ENCODE results near the gene TP53RK.
"Not testable (repeated sequence)": the region's sequence is repeated elsewhere in the genome, so short reads cannot be mapped to it uniquely, and the experiment has no call there.

Gene TP53RK

DNA sequence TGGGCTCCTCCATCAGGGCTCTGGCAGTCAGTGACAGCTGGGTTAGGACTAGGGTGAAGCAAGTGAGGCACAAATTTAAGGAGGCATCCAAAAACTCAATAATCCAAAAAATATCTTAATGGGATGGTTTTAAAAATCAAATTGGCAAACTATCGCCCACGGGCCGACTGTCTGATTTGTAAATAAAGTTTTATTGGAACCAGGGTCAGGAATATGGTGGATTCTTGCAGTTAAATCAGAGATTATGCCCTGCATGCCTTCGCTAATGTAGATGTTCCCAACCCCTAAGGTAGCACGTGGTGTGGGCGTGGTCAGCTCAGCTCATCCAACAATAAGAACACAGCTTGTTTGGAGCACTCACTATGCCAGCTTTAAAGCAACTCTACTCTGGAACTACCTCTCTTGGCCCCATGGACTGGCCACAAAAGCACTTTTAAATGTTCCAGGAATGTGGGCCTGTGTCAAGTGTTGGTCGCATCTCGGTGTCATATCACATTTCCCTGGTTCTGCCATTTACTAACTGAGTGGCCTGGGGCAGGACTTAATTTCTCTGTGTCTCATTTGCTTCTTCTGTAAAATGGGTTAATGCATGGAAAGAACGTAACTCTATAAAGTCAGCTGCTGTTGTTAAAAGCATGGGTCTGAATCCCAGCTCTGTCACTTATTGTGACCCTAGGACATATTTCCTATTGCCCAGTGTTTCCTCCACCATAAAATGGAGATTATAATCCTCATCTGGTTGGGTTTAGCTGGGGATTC lies 7.0 kb downstream of the TP53RK start:
- DNase-seq = no peak

DNA sequence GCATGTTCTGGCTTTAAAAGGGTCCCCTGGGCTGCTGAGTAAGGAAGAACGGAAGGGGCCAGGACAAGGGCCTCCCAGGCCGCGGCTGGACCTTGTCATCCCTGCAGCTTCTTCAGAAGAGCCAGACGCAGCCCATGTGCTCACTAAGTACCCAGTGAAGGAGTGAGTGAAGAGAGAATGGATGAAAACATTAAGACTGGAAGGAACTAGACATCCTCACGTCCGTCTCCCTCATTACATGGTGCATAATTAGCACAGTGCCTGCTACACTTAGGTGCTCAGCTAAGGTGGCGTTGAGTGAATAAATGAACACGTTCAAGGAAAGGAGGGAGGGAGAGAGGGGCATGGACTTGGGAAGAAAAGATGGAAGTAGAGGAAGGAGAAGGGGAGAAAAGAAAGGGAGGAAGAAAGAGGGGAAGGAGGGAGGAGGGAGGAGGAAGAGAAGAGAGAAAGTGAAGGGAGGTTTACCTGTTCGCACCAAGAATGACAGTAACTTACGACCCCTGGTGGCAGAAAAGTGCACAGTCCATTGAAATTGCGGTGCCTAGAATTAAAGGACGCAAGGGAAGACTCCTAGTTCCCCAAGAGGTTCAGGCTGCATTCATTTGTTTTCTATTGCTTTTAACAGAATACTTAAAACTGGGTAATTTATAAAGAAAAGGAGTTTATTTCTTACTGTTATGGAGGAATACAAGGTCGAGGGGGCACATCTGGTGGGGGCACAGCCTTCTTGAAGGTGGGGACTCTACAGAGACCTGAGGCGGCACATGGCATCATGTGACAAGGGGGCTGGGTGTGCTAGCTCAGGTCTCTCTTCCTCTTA lies 8.0 kb downstream of the TP53RK start:
- DNase-seq = peak; percentile 7

DNA sequence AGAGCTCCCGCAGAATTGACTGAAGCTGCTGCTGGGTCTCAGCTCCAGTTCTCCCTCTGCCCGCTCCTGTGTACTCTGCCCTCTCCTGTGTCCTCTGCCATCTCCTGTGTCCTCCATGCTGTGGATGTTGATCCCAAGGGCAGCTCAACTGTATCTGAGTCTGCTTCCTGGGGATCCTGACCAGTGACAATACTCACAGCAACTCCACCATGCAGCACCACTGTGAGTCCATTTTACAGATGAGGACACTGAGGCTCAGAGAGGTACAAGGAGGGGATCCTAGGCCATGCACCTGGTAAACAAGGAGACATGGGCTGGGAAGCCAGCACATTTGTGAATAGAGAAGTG lies 8.6 kb downstream of the TP53RK start:
- DNase-seq = no peak

DNA sequence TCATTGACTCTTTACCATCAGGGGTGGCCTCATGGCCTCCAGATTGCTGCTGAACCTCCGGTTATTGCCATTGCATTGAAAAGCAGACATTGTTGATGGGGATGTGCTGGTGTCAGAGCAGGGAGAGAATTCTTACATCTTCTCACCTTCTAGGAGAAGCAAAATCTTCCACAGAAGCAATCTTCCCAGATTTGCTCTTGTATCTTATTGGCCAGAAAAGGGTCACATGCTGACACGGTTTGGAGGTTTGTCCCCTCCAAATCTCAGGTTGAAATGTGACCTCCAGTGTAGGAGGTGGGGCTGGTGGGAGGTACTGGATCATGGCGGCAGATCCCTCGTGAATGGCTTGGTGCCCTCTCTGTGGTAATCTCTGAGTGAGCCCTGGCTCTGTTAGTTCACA lies 10.7 kb downstream of the TP53RK start:
- no peak for DNase-seq

DNA sequence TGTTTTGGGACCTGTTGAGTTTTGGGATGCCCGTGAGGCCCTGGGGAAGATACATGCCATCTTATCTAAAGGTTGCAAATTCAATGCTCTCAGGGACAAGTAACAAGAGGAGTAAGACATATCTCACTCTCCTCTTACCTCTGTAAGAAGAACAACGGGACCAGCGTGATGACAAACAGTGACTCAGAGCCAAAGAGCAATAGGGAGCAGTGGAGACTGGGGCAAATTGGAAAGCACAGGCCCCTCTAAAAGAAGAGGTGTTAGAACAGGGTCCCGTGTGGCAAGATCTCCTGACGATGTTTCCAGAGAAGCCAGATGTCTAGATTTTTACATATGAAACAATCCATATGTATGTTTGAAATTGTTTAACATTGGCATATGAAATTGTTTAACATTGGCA lies 11.6 kb downstream of the TP53RK start:
- DNase-seq = no peak

DNA sequence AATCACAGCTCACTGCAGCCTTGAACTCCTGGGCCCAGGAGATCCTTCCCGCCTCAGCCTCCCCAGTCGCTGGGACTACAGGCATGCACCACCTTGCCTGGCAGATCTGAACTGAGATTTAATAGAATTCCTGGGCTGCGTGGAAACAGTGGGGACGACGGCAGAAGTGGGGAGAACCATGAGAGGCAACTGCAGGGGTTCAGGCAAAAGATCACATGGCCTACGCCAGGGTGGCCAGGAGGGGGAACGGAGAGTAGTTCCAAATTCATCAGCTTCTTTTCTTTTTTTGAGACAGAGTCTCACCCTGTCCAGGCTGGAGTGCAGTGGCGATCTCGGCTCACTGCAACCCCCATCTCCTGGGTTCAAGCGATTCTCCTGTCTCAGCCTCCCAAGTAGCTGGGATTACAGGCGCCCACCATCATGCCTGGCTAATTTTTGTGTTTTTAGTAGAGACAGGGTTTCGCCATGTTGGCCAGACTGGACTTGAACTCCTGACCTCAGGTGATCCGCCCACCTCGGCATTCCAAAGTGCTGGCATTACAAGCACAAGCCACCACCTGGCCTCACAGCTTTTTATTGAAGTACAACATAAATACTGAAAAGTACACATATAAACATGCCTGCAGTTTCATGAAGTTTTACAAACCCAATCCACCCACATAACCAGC lies 12.5 kb downstream of the TP53RK start:
- DNase-seq = not testable (repeated sequence)

DNA sequence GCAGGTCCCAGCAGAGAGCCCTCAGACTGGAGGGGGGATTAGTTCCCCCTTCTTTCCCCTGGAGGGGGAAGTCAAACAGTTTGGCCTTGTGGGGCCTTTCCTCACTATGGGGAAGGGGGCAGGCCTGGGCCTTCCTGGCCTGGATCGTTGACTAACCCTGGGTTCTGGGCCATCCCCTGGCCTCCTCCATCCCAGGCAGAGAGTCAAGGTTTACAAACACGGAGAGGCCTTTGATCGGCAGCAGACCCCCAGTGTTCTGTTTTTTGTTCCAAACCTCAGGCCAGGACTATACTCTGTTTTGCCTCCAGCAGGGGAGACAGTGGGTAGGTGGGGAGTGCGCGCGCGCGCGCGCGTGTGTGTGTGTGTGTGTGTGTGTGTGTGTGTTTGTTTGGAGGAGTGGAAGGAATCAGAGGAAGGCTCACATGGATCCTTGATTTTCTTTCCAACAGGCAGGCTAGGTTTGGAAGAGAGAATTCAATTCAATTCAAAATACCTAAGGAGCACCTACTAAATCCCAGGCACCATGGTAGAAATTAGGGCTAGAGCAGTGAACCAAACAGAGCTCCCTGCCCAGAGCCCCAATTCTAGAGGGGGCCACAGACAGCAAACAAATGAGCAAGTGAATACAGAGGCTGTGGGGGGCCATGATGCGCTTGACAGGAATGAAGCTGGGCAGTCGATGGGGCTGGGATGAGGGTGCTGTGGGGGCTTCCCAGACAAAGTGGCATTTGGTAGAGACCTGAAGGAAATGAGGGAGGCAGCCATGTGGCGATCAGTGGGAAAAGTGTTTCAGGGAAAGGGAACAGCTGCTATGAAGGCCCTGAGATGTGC lies 14.8 kb downstream of the TP53RK start:
- no peak for DNase-seq

DNA sequence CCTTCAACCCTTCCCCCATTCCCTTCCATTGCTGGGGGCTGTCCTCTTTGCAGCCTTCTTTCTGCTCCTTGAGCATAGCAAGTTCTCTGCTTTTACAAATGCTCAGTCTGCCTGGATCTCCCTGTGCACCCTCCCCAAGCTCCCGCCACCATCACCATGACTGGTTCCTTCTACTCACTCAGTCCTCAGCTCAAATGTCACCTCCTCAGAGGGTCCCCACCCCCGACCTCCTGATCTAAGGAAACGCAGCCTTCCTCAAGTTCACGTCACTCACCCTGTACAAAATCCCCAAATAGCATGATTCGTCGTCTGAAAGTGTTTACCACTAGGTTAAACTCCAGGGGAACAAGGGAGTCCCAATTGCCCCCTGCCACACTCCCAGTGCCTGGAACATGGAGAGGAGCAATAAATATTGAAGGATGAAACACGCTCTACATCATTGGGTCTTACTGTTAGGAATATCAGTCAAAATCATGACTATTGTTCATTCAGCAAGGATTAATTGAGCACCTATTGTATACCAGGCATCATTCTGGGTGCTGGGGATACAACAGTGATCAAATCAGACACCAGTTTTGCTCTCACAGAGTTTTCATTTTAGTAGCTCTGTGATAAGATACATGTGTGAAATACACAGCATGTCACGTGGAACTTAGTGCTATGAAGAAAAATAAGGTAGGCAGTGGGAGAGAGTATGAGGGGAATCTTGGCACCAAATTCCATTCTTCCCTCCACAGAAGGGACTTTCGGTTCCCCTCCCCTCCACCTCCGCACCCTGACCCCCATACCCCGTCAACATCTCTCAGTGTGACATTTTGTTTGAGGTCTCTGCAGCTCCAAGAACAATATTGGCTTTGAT lies 15.6 kb downstream of the TP53RK start:
- DNase-seq = no peak

DNA sequence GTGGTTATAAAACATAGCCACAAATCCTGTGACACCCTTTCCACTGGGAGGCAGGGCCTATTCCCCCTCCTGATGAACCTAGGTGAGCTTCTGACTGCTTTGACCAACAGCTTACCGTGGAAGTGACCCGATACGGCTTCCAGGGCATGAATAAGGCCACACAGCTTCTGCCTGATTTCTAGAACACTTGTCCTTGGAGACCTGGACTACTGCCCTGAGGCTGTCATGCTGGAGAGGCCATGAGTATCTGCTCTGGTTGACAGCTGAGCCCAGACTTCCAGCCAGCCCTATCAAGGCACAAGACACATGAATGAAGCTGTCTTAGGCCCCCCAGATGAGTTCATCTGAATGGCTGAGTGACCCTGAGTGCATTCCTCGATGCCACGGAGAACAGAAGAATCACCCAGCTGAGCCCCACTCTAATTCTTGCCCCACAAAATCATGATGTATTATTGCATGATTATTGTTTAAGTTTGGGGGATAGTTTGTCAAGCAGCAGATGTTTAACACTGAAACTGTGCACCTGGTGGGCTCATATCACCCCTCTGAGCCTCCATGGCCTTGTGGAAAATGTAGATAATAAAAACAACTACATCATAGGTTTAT lies 16.6 kb downstream of the TP53RK start:
- no peak for DNase-seq

DNA sequence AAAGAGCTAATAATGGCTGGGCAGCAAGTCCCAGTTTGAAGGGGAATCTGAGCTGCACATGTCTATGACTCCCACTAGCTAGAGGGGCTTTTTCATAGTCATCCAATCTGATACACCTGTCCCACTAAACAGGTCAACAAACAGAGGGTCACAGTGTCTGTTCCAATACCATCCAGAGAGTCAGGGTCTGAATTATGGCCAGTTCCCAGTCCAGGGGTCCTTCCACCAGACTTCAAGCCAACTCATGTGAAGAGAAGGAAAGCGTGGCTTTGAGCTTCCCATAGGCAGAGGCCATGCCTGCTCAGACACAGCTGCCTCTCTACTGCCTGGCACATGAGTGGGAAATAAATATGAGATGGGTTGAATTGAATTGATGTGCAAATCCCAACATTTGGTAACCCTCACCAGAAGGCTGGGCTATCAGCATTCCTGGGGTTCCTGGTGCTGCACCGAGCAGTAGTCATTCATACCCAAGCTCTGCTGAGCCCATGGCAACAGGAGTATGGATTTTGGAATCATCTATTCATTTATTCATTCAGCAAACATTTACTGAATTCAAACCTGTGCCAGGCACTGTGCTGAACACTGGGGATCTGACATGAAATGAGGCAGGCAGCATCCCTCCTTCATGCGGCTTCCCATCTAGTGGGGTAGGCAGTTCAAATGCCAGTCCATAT lies 17.2 kb downstream of the TP53RK start:
- DNase-seq = no peak

DNA sequence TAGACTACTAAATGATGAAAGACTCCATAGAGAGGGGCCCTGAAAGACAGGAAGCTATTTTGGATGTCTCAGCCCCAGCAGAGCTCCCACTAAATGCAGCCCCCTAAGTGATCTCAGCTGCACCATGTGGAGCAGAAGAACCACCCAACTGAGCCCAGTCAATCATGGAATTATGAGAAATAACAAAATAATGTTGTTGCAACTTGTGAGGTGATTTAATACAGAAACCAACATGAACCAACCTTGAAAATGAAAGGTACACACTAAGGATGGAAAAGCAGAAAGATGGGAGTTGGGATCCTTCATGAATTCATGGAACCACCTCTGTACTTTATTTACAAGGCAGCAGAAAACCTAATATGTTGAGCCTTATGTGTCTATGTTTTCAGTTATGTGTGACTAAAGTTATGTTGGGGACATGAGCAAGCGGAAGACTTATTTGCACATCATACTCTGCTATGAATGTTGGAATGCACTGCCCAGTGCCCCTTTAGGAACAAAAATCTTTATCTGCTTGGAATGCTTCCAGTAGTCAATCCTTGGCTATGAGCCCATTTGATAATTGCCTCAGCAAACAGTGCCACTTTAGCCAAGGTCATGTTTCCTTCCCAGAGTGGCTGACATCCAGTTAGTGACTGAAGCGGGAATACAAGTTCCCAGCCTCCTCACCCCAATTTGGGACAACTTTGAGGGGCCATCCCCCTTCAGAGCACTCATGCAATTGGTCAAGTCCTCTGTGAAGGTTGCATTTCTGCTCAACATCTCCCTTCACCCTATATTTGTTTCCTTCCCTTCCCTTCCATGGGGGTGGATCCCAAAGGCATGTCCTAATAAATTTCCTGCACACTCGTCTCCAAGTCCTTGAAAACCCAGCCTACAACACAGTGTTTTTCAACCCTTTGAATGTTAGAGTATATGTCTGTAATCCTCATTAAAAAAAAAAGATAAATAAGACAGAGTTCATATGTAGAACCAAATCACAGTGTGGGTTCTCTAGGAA lies 18.4 kb downstream of the TP53RK start:
- DNase-seq = no peak

DNA sequence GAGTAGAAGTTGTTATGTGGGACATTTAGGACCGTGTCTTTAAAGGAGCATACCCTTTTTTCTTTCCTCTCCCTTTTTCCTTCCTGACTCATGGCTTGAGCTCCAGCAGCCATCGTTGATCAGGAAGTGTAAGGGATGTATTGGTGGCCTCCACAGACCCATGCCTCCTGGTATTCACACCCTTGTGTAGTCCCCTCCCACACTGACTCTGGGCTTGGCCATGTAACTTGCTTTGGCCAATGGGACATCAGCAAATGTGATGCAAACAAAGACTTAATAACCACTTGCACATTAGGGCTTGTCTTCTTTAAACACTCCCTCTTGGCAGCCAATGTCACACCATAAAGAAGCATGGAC lies 19.0 kb downstream of the TP53RK start:
- no peak for DNase-seq

DNA sequence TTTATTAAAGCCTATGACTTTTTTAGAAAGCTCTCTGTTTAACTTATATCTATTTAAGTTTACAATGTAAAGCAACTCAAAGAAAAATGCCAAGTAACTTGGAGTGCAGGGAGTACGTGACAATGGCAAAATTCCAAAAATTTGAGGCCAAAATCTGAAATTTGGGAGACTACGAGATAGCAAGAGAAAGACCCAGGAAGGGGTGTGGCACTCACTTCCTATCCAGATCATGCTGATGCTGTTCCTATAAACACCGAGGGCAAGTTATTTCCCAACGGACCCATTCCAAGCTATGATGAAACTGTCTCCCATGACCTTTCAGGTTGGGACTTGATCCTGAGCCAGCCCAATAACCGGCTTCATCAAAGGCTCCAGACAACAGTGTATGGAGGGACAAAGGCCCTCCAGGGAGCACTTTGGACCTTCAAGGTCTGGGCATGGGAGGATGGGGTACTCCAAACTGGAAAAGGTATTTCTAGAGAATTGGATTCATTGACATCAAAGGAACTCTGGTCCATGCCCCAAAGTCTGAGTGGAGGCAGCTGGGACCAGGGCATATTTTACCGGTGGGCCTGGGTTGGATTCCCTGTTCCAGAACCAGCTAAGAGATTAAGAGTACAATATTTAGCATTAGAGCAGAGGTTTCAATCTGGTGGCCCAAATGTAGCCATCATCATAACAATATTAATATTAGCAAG lies 22.3 kb downstream of the TP53RK start:
- no peak for DNase-seq

DNA sequence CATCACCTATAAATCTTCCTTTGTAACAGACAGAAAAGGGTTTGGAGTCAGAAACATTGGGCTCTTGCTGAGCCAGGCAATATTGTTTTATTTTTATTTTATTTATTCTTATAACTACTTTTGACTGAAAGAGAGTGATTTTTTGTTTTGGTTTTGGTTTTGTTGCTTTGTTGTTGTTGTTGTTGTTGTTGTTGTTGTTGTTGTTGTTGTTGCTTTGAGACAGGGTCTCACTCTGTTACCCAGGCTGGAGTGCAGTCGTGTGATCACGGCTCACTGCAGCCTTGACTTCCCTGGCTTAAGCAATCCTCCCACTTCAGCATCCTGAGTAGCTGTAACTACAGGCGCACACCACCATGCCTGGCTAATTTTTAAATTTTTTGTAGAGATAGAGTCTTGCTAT lies 22.9 kb downstream of the TP53RK start:
- DNase-seq = no peak

DNA sequence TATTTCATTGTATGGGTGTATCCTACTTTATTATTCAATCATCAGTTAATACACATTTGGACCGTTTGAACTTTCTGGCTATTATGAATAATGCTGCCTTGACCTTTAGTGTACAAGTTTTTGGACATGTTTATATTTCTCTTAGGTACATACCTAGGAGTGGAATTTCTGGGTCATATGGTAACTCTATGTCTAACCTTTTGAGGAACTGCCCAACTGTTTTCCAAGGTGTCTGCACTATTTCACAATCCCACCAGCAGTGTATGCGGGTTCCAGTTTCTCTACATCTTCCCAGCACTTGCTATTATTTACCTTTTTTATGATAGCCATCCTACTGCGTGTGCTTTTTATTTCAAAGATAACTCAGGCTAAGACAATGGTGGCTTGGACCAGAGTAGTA lies 23.6 kb downstream of the TP53RK start:
- DNase-seq = no peak

DNA sequence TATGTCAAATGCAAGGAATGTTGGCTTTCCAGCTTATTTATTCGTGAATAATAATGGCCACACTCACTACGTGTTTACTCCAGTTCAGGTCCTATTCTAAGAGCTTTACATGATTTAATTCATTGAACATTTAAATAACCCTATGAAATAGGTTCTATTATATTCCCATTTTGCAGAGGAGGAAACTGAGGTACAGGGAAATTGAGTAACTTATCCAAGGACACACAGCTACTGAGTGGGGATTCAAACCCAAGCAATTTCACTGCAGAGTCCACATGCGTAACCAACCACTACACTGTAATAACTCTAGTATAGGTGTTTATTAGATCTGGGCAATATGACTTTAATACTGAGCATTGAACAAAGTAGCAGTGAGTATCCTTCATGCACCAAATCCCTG lies 25.7 kb downstream of the TP53RK start:
- no peak for DNase-seq

DNA sequence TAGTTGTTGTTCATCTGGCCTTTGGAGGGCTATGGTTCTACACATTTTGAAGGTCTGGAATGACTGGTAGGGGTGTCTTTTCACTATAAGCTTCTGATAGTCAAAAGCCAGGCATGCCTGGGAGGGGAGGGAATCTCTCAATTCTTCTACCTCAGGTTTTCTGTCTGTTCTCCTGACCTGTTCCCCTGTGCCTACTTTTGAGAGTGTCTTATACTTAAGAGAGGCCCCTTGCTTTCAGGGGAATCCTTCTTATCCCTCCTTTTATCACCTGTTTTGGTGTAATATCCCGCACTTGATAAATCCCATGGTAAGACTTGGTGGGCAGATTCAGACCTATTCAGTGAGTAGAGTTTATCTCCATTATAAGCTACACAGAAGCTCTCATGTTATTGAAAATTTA lies 27.6 kb downstream of the TP53RK start:
- DNase-seq = no peak

DNA sequence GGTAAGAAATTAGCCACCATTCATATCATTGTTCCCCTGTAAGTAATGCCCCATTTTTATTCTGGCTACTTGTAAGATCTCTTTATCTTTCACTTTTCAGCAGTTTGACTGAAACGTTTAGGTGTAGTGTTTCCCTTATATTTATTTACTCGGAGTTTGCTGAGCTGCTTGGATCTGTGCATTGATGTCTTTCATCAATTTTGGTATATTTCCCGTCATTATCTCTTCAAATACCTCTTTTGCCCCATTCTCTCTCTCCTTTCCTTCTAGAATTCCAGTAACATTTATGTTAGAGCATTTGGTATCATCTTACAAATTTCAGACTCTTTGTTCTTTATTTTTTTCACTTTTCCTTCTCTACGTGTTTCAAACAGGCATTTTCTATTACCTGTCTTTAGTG lies 28.8 kb downstream of the TP53RK start:
- no peak for DNase-seq

DNA sequence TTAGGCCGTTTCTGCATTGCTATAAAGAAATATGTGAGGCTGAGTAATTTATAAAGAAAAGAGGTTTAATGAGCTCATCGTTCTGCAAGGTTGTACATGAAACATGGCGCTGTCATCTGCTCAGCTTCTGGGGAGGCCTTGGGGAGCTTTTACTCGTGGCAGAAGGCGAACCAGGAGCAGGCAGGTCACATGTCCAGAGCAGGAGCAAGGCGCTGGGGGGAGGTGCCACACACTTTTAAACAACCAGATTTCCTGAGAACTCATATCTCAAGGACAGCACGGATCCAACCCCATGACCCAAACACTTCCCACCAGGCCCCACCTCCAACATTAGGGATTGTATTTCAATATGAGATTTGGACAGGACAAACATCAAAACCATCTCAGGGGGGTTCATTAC lies 31.6 kb downstream of the TP53RK start:
- no peak for DNase-seq

Data from NCI-H226 (cell line).